Stimulated activated CD4-positive, alpha-beta T cell treated with anti-CD3 and anti-CD28 coated beads, Interleukin-1b, Interleukin-23, amount 100 ng/mL, for 4 hours (primary cell): ENCODE data around the gene RAB44.

Experiments used
- DNase-seq, 2 donors: peaks; one replicate each; pipeline ENCODE4 v3.0.0-alpha.2; 2020; ENCODE audit warnings: low read depth in 2 of 2

The RAB44 gene

GRCh38 chr6:36730424-36731380, 33.1 kb downstream of the RAB44 start:
- DNase-seq: no peak

- no peak for DNase-seq
These were observed 34.1 kb downstream of the RAB44 start for GRCh38 chr6:36731622-36732310.

GRCh38 chr6:36733300-36733699, 35.7 kb downstream of the RAB44 start:
- no peak for DNase-seq

GRCh38 chr6:36734486-36735060, 36.9 kb downstream of the RAB44 start:
- DNase-seq: no peak

- DNase-seq: no peak
These were observed 37.8 kb downstream of the RAB44 start for GRCh38 chr6:36735110-36736071.

- DNase-seq: no peak
These were observed 39.6 kb downstream of the RAB44 start for GRCh38 chr6:36737043-36737785.

- no peak for DNase-seq
These were observed 40.5 kb downstream of the RAB44 start for GRCh38 chr6:36738108-36738507.

- DNase-seq: no peak
These were observed 42.6 kb downstream of the RAB44 start for GRCh38 chr6:36739947-36740817.

GRCh38 chr6:36740818-36741179, 43.2 kb downstream of the RAB44 start:
- DNase-seq: no peak

- DNase-seq: no peak
These were observed 44.5 kb downstream of the RAB44 start for GRCh38 chr6:36742146-36742545.

GRCh38 chr6:36743032-36743431, 45.4 kb downstream of the RAB44 start:
- no peak for DNase-seq

GRCh38 chr6:36743538-36744303, 46.1 kb downstream of the RAB44 start:
- DNase-seq: no peak

GRCh38 chr6:36744304-36744673, 46.7 kb downstream of the RAB44 start:
- no peak for DNase-seq

GRCh38 chr6:36745283-36745682, 47.7 kb downstream of the RAB44 start:
- no peak for DNase-seq

- DNase-seq: no peak
These were observed 48.2 kb downstream of the RAB44 start for GRCh38 chr6:36745836-36746235.

- no peak for DNase-seq
These were observed 48.6 kb downstream of the RAB44 start for GRCh38 chr6:36746251-36746650.

- DNase-seq: no peak
These were observed 52.3 kb downstream of the RAB44 start for GRCh38 chr6:36749829-36750489.

- no peak for DNase-seq
These were observed 53.5 kb downstream of the RAB44 start for GRCh38 chr6:36751091-36751490.

GRCh38 chr6:36751833-36752186, 54.2 kb downstream of the RAB44 start:
- no peak for DNase-seq
